ENCODE measurements around the gene DNAJA4.

The DNAJA4 gene

GRCh38 chr15:78301828-78302227 lies 37.5 kb downstream of the DNAJA4 start:
- no peak for TF ChIP-seq TSHZ2 (CRISPR knock-in tag; IDR thresholded peaks at IDR 0.05)
- no peak for TF ChIP-seq CREB5 (CRISPR knock-in tag; IDR thresholded peaks at IDR 0.05; ENCODE audit: low read depth)
- no peak for TF ChIP-seq TCF4 (CRISPR knock-in tag; IDR thresholded peaks at IDR 0.05; ENCODE audit: borderline replicate concordance)
- no peak for TF ChIP-seq PATZ1 (CRISPR knock-in tag; IDR thresholded peaks at IDR 0.05; ENCODE audit: borderline replicate concordance)
- no peak for TF ChIP-seq ZNF70 (CRISPR knock-in tag; IDR thresholded peaks at IDR 0.05)
- no peak for ATAC-seq

- peak; percentile 45 for ATAC-seq
- no peak for TF ChIP-seq ZNF565 (CRISPR knock-in tag; conservative IDR thresholded peaks at IDR 0.05; ENCODE audit: low read depth)
- no peak for TF ChIP-seq ZFP30 (CRISPR knock-in tag; IDR thresholded peaks at IDR 0.05)
- TF ChIP-seq, protein P1, sequence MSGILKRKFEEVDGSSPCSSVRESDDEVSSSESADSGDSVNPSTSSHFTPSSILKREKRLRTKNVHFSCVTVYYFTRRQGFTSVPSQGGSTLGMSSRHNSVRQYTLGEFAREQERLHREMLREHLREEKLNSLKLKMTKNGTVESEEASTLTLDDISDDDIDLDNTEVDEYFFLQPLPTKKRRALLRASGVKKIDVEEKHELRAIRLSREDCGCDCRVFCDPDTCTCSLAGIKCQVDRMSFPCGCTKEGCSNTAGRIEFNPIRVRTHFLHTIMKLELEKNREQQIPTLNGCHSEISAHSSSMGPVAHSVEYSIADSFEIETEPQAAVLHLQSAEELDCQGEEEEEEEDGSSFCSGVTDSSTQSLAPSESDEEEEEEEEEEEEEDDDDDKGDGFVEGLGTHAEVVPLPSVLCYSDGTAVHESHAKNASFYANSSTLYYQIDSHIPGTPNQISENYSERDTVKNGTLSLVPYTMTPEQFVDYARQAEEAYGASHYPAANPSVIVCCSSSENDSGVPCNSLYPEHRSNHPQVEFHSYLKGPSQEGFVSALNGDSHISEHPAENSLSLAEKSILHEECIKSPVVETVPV (CRISPR knock-in tag; IDR thresholded peaks at IDR 0.05) = 0 out of 2 replicates have a peak, but pooled peaks have one; percentile 31
- peak; percentile 61 for TF ChIP-seq CREB5 (CRISPR knock-in tag; IDR thresholded peaks at IDR 0.05; ENCODE audit: low read depth)
- TF ChIP-seq ISL1 (CRISPR knock-in tag; IDR thresholded peaks at IDR 0.05) = peak; percentile 93
- TF ChIP-seq ZNF8 (CRISPR knock-in tag; IDR thresholded peaks at IDR 0.05) = no peak
- no peak for TF ChIP-seq SNAI2 (CRISPR knock-in tag; IDR thresholded peaks at IDR 0.05)
- TF ChIP-seq PATZ1 (CRISPR knock-in tag; IDR thresholded peaks at IDR 0.05; ENCODE audit: borderline replicate concordance) = peak; percentile 82
These were observed 38.4 kb downstream of the DNAJA4 start for GRCh38 chr15:78302579-78303312.

DNA sequence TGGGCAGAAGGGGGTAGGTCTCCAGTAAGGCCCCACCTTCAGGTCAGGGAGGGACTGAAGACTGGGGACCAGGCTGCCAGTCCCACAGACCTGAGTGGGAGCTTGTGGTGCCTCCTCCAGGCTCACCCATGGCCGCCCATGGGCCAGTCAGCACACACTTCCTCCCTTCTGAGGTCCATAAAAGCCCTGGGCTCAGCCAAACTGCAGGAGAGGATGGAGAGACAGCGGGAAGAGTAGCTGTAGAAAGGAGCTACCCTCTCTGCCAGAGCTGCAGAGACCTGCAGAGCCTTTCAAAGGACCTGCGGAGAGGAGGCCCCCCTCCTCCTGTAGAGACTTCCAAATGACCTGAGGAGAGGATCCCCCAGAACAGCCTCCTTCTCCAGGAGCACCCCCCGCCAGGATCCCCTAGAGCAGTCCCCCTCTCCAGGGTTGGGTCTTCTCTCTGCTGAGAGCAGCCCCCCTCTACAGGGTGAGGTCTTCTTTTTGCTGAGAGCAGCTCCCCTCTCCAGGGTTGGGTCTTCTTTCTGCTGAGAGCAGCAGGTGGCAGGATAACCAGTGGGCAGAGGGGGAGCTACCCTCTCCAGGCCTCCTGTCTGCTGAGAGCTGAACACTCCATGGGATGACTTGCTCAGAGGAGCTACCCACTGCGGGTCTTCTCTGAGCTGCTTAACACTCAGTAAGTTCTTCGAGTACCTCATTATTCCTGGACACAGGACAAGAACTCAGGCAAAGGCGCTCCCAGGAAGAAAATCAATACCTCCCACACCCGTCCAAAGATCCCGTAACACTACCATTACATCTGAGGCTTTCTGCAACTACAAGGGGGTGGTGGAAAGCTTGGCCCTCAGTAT lies 40.1 kb downstream of the DNAJA4 start:
- ATAC-seq = no peak
- TF ChIP-seq TOX (CRISPR knock-in tag; IDR thresholded peaks at IDR 0.05; ENCODE audit: borderline replicate concordance) (no peak), TSHZ2 (CRISPR knock-in tag; IDR thresholded peaks at IDR 0.05) (no peak), ESRRG (CRISPR knock-in tag; IDR thresholded peaks at IDR 0.05) (no peak), OSR1 (CRISPR knock-in tag; IDR thresholded peaks at IDR 0.05) (no peak), ZNF70 (CRISPR knock-in tag; IDR thresholded peaks at IDR 0.05) (no peak), BACH2 (CRISPR knock-in tag; IDR thresholded peaks at IDR 0.05; ENCODE audit: borderline replicate concordance) (no peak), PATZ1 (CRISPR knock-in tag; IDR thresholded peaks at IDR 0.05; ENCODE audit: borderline replicate concordance) (no peak), CREB5 (CRISPR knock-in tag; IDR thresholded peaks at IDR 0.05; ENCODE audit: low read depth) (no peak), SNAI2 (CRISPR knock-in tag; IDR thresholded peaks at IDR 0.05) (no peak), ARNTL (CRISPR knock-in tag; IDR thresholded peaks at IDR 0.05; ENCODE audit: borderline replicate concordance, low read depth) (no peak)
